AG09309 (cell line): ENCODE measurements around the gene FCN1.

Source experiments
- DNase-seq: peaks from one replicate; pipeline ENCODE4 v3.0.0-alpha.2; 2010; ENCODE audit warnings: low read depth
- H3K4me3 ChIP-seq: 2 replicates; pipeline ENCODE4 v1.5.1; 2011; ENCODE audit warnings: mild to moderate bottlenecking, low read depth, low read length, moderate library complexity; ENCODE audit not compliant: control insufficient read depth
- CTCF ChIP-seq: IDR thresholded peaks from 2 replicates; pipeline ENCODE4 v1.5.1; 2011; ENCODE audit warnings: mild to moderate bottlenecking, low read depth, low read length, inconsistent platforms; ENCODE audit not compliant: insufficient read depth, control insufficient read depth; ENCODE audit errors: missing control alignments

FCN1 gene

DNA sequence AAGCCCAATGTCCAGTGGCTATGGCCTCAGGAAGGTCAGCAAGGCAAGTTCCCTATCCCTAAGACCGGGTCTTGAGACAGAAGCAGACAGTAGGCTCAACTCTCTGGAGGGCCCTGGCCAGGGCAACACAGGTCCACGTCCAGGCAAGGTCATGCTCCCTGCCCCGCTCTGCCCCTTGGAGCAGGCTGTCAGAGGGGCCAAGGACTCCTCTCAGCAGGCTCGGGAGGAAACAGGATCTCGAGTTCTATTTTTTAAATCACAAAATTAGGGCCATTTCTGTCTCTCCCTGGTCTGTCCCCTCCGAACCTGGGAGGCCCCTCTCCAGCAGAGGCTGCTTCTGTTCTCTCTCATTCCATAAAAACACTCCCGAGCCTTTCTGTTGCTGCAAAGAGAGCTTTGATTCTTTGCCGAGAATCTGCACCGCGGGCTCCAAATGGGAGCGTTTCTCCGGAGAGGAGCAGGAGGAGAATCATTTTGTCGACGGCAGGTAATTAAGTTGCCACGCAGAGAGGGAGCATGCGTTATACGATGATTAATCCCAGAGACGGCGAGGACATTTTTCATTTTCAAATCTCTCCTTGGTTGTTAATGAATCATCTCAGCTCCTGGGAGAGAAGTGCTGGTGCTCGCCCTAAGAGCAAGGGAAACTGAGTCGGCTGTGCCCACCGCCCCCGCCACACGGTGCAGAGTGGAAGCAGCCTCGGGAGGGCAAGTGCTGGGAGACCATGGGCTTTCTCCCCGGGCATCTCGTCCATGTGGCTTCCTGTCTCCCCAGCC lies 24.5 kb upstream of the FCN1 start:
- no peak for DNase-seq
- no peak for TF ChIP-seq CTCF
- H3K4me3 ChIP-seq = no peak overlapping the region

DNA sequence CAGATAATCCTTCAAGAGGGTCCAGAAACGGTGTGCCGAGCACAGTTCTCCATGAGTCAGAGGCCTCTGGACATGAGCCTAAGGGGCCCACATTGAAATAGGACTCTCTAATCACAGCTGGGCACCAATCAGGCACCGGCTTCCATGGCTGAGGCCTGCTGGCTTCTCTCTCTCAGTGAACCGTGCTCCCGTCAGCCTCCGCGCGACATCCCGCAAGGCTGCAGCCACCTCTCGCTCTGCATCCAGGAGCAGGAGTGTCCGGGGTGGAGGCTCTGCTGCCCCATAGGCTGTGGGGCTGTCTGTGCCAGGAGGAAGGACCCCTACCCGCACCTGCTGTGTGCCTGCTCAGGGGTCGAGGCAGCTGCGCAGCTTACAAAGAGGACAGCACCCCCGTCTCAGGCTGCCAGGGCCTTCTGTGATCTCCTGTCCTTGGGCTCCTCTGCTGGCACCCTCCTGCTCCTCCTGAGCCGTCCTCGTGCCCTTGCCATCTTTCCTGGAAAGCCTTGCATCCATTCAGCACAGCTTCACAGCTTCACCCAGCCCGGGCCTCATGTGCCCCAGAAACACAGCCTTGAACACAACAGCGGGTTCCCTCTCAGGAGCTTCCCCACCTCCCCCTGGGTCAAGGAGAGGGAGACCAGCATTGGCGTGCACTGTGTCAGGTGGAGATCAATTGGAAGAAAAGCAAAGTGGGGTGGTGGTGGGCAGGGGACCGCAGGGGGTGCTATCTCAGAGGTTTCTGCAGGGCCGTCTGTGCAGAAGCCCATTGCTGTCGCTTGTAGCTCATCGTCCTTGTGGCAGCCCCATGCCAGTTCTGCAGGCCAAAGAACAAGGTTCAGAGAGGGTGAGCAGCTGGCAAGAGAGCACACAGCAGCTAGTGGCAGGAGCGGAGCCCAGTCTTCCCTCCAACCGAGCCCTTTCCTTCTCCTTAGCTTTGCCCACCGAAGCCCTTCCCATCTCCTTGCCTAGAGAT lies 22.8 kb upstream of the FCN1 start:
- DNase-seq = no peak
- H3K4me3 ChIP-seq = no peak overlapping the region
- no peak for TF ChIP-seq CTCF

DNA sequence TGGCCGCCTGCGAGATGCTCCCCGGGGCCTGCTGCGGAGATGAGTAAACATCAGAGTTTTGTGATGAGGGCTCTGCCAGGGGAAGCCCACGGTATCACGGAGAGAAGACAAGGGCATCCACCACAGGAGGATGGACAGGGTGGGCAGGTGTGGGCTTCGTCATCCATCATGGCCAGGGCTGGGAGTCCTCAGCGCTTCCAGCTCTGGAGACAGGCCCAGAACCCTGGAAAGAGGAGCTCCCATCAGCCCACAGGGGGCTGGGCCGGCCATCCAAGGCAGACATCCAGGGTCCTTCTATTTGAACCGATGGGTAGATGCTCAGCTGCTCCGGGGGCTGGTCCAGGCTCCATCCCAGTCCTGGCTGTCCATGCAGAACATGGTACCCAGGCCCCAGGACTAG lies 22.1 kb upstream of the FCN1 start:
- no peak for DNase-seq
- TF ChIP-seq CTCF = no peak

DNA sequence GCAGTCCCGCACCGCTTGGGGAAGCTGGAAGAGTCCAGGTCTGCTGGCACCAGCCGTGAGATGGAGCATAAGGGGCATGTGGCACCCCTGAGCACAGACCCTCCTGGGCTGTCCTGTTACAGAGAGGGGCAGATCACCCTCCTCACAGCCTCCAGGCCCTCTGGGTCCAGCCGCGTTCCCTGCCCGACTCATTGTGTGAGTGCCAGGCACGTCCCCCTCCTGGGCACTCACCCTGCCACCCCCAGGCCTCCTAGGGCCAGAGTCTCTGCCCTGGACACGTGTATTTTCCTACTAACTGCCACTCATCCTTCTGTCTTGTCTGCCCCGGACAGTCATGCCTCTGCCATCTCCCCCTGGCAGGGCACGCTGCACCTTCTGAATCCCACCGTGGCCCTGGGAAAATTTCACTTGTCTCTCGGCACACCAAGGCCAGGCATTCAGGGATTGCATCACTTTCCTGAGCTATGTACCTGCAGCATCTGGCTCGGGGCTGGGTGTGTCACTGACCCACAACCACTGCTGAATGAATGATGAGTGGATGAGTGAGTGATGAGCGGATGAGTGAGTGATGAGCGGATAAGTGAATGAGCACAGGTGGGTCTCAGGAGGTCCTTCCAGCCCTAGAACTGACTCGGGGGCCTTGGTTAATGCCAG lies 21.5 kb upstream of the FCN1 start:
- no peak for DNase-seq
- TF ChIP-seq CTCF = no peak
- no peak overlapping the region for H3K4me3 ChIP-seq

More for the DNA sequence above, 22.1 kb upstream of the FCN1 start:
- no peak overlapping the region for H3K4me3 ChIP-seq

DNA sequence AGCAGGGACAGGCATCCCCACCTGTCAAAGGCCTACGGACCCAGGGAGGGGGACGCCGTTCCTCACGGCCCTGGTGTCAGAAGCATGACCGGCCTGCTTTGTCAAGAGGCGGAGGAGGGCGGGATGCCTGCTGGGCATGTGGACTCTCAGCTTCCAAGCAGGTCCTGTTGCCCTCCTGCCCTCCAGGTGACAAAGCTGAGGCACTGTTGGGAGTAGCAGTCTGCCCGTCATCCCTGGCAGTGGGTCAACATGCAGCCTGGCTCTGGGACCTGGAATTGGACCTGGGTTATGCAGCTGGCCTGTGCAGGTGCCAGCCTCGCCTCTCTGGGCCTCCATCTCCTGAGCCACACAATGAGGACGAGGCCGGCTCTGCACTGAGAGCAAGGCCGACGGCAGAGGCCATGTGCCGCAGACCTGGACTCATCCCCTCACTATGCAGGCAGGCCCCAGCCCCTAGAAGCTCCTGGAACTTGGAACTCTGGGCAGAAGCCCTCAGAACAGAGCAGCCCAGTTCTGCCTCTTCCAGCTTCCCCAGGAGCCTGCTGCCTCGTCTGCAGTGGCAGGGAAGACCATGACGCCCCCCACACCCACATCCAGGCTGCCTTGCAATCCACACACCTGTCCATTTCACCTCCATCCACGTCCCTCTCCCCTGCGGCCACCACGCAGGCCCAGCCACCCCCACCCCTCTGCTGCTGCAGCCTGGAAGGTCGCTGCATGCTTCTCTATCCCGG lies 20.8 kb upstream of the FCN1 start:
- DNase-seq = no peak
- TF ChIP-seq CTCF = no peak
- no peak overlapping the region for H3K4me3 ChIP-seq

GRCh38 chr9:134937566-134938345 lies 20.0 kb upstream of the FCN1 start:
- no peak overlapping the region for H3K4me3 ChIP-seq
- no peak for TF ChIP-seq CTCF
- DNase-seq = no peak
